Measurements from ENCODE around the gene NUTM2F. TPM values are rescaled to one million over a fixed set of nuclear protein-coding genes. Genes with fewer than 3 reads are reported as not detected.

NUTM2F gene
- total and polyA plus RNA-seq, 9 of the 15 experiments (the other 6 are each of a cell fraction or from before 2014, with no cell fraction given) = 0.04 TPM; not detected in 8

DNA sequence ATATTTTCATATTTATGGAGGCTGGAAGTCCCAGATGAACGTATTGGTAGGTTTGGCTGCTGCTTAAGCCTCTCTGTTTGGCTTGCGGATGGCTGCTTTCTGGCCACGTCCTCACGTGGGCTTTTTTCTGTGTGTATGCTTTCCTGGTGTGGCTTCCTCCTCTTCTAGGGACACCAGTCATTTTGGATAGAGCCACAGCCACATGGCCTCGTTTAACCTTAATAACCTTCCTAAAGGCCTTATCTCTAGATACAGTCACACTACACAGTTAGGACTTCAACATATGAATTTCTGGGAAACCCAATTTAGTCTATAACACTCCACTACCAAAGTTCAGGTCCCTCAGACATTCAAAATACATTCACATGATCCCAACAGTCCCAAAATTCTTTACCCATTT lies 26.9 kb downstream of the NUTM2F start (continued):
- TF ChIP-seq MYC (IDR thresholded peaks at IDR 0.05; ENCODE audit: low read depth, low read length) (peak; percentile 73), MYC (CRISPR knock-in tag; IDR thresholded peaks at IDR 0.05; ENCODE audit: borderline replicate concordance, low read depth) (no peak), SMAD2 (IDR thresholded peaks at IDR 0.05; ENCODE audit: low read depth, low read length) (no peak), RBBP5 (IDR thresholded peaks at IDR 0.05; ENCODE audit: borderline replicate concordance, insufficient read depth, low read length, poor library complexity, severe bottlenecking) (no peak), ASH1L (IDR thresholded peaks at IDR 0.05; ENCODE audit: borderline replicate concordance, low read depth, partially characterized antibody) (no peak), BHLHE40 (IDR thresholded peaks at IDR 0.05; ENCODE audit: low read length) (no peak), MNT (conservative IDR thresholded peaks at IDR 0.05) (0 out of 4 replicates have a peak, but pooled peaks of 1 of the 2 experiments have one; percentile 26), POLR2A (conservative IDR thresholded peaks at IDR 0.05) (no peak), ESRRA (IDR thresholded peaks at IDR 0.05; ENCODE audit: borderline replicate concordance, low read depth) (peak; percentile 27; the same call in 1 of the 2 replicates), ARID1B (IDR thresholded peaks at IDR 0.05) (no peak), MTA1 (IDR thresholded peaks at IDR 0.05; ENCODE audit: borderline replicate concordance) (no peak)
